SK-N-SH treated with all-trans-retinoic acid at 6 μM for 48 hours (cell line): Measurements from ENCODE around the gene NRDC.

Experiments used
- ARNTL ChIP-seq: fragments of 450-650 bp; formaldehyde crosslinking; IDR thresholded peaks from 2 replicates; pipeline ENCODE4 v1.5.0; 2020; ENCODE audit warnings: low read depth, mild to moderate bottlenecking, moderate library complexity, borderline replicate concordance
- CSRNP3 ChIP-seq: fragments of 250-450 bp; sonication (Bioruptor Pico); IDR thresholded peaks from 2 replicates; pipeline ENCODE4 v1.5.1; 2021; ENCODE audit warnings: mild to moderate bottlenecking, moderate library complexity
- OSR1 ChIP-seq: fragments of 250-450 bp; sonication (Bioruptor Pico); IDR thresholded peaks from 2 replicates; pipeline ENCODE4 v1.8.0; 2022; ENCODE audit warnings: moderate library complexity, mild to moderate bottlenecking, inconsistent platforms
- PPARA ChIP-seq: fragments of 250-450 bp; sonication (Bioruptor Pico); IDR thresholded peaks from 2 replicates; pipeline ENCODE4 v1.5.0; 2020; ENCODE audit warnings: mild to moderate bottlenecking, borderline replicate concordance
- TOX ChIP-seq: fragments of 250-450 bp; sonication (Bioruptor Pico); IDR thresholded peaks from 2 replicates; pipeline ENCODE4 v1.8.0; 2021; ENCODE audit warnings: mild to moderate bottlenecking, moderate library complexity, borderline replicate concordance
- TSHZ2 ChIP-seq: fragments of 250-450 bp; sonication (Bioruptor Pico); IDR thresholded peaks from 2 replicates; pipeline ENCODE4 v1.5.0; 2020; ENCODE audit warnings: mild to moderate bottlenecking, moderate library complexity
- ZC3H10 ChIP-seq: fragments of 250-450 bp; sonication (Bioruptor Pico); IDR thresholded peaks from 2 replicates; pipeline ENCODE4 v1.5.1; 2021; ENCODE audit warnings: mild to moderate bottlenecking, moderate library complexity
- ZFP3 ChIP-seq: fragments of 250-450 bp; sonication (Bioruptor Pico); IDR thresholded peaks from 2 replicates; pipeline ENCODE4 v1.5.0; 2020; ENCODE audit warnings: mild to moderate bottlenecking, moderate library complexity
- ZFP30 ChIP-seq: fragments of 450-650 bp; formaldehyde crosslinking; IDR thresholded peaks from 2 replicates; pipeline ENCODE4 v1.5.0; 2022; ENCODE audit warnings: mild to moderate bottlenecking, moderate library complexity
- ZNF70 ChIP-seq: fragments of 450-650 bp; formaldehyde crosslinking; IDR thresholded peaks from 2 replicates; pipeline ENCODE4 v1.5.0; 2020; ENCODE audit warnings: mild to moderate bottlenecking, moderate library complexity
- TF ChIP-seq, protein P1 (sequence below): fragments of 250-450 bp; sonication (Bioruptor Pico); IDR thresholded peaks from 2 replicates; pipeline ENCODE4 v1.8.0; 2020; ENCODE audit warnings: mild to moderate bottlenecking, moderate library complexity, borderline replicate concordance

DNA sequence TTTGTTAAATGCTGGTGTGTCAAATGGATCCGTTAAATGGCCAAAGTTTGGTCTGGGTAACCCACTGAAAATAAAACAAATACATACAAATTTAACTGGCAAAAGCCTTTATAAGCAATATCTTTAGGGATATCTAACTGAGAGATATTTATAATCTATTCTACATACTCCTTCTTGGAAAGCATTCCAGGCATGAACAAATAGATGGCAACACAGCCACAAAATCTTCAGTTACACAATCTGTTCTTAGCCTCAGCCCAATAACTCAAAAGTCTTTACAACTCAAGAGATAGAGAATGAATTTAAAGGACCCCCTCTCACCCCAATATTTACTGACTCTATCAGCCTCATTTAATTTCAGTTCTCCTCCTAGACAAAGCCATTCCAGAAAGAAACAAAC, 58.7 kb downstream of the NRDC start:
- TF ChIP-seq OSR1 (CRISPR knock-in tag) (no peak), TSHZ2 (CRISPR knock-in tag) (no peak), PPARA (CRISPR knock-in tag) (no peak), CSRNP3 (no peak), ZFP30 (CRISPR knock-in tag) (no peak), ARNTL (CRISPR knock-in tag) (no peak), ZNF70 (CRISPR knock-in tag) (no peak), TOX (CRISPR knock-in tag) (no peak), ZC3H10 (CRISPR knock-in tag) (no peak), ZFP3 (CRISPR knock-in tag) (no peak)
- TF ChIP-seq, protein P1, sequence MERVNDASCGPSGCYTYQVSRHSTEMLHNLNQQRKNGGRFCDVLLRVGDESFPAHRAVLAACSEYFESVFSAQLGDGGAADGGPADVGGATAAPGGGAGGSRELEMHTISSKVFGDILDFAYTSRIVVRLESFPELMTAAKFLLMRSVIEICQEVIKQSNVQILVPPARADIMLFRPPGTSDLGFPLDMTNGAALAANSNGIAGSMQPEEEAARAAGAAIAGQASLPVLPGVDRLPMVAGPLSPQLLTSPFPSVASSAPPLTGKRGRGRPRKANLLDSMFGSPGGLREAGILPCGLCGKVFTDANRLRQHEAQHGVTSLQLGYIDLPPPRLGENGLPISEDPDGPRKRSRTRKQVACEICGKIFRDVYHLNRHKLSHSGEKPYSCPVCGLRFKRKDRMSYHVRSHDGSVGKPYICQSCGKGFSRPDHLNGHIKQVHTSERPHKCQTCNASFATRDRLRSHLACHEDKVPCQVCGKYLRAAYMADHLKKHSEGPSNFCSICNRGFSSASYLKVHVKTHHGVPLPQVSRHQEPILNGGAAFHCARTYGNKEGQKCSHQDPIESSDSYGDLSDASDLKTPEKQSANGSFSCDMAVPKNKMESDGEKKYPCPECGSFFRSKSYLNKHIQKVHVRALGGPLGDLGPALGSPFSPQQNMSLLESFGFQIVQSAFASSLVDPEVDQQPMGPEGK (CRISPR knock-in tag), result no peak
